ENCODE results near the gene SLX9. TPM values are rescaled to one million over a fixed set of nuclear protein-coding genes. Genes with fewer than 3 reads are reported as not detected.

Gene SLX9
- total RNA-seq, 4 donors from 2014 or later: 8.6 to 24.3 (median 10.5) TPM; not detected in 1

DNA sequence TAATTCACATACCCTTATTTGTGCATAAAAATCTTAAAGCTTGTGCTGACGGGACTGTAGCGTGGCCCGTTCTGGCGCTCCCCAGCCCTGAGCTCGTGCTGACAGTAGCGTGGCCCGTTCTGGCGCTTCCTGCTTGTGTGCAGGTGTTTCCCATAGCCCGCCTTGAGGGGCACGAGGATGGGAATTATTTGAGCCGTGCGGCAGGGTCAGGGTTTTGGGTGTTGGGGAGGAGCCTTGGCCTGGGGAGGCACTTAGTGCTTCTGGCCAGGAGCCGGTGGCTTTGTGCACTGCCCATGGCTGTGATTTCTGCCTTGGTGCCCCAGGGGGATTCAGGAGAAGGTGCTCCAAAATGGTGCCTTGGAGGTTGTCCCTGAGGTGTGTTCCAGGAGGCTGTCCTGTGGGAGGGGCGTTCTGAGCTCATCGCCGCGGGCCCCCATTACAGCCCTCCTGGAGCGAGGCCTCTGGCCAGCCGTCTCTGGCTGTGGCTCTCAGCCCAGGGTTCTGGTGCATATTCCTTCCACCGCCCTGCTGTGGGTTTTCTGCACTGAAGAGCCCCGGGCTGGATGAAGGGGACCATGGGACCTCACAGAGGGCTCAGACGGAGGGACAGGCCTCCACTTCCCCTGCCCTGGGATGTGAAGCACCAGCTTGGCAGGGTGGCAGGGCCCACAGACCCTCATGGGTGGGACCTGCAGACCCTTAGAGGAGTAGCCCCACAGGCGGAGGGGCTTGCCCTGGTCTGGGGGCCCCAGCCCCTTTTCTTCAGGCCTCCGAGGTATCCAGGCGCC, 6.6 kb downstream of the SLX9 start:
- Histone ChIP-seq H3K4me1 (peaks cover 0 to 3% of the 10 kb centered on the region in 2 donors), H3K27ac (no peak overlapping the region), H3K4me3 (no peak overlapping the region), H3K9me3 (no peaks in the 10 kb centered on the region), H3K27me3 (no peaks in the 10 kb centered on the region), H3K36me3 (no peaks in the 10 kb centered on the region)
- TF ChIP-seq POLR2A (IDR thresholded peaks at IDR 0.05): no peak
- no peak for TF ChIP-seq CTCF (IDR thresholded peaks at IDR 0.05)
- DNase-seq: peak in 1 of 2 donors; percentile 12
- intact Hi-C loops (cut with DNase I; ENCODE audit: low total_unique reads): loop anchor here (5.0 kb wide), 1 partner anchor 191 kb away; no protein-coding TSS in a partner anchor

GRCh38 chr21:44947111-44947929, 7.5 kb downstream of the SLX9 start:
- peak in 1 of 2 donors; percentile 10 for DNase-seq
- Histone ChIP-seq H3K36me3 (no peaks in the 10 kb centered on the region), H3K27ac (no peak overlapping the region), H3K9me3 (no peaks in the 10 kb centered on the region), H3K4me3 (no peak overlapping the region), H3K27me3 (no peaks in the 10 kb centered on the region), H3K4me1 (peaks cover 0 to 3% of the 10 kb centered on the region in 2 donors)
- intact Hi-C loops (cut with DNase I; ENCODE audit: low total_unique reads): loop anchor here (5.0 kb wide), 1 partner anchor 190 kb away; no protein-coding TSS in a partner anchor
- TF ChIP-seq CTCF (IDR thresholded peaks at IDR 0.05) (no peak), POLR2A (IDR thresholded peaks at IDR 0.05) (no peak)

DNA sequence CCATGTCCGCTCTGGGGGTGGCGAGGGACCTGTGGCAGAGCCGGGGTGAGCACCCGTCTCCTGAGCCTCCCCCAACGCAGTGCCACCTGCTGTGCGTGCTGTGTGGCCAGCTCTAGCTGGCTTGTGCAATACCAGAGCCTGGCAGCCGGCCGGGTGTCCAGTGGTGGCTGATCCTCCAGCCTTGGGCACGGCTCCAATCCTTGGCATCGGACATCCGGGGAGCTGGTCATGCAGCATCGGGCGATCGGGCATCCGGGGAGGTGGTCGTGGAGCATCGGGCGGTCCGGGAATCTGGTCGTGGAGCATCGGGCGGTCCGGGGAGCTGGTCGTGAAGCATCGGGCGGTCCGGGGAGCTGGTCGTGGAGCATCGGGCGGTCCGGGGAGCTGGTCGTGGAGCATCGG, 8.1 kb downstream of the SLX9 start:
- peak in 1 of 2 donors; percentile 34 for DNase-seq
- no peaks in the 10 kb centered on the region for H3K9me3 ChIP-seq
- peaks cover 0 to 3% of the 10 kb centered on the region in 2 donors for H3K4me1 ChIP-seq
- intact Hi-C loops (cut with DNase I; ENCODE audit: low total_unique reads): loop anchor here (5.0 kb wide), 1 partner anchor 189 kb away; no protein-coding TSS in a partner anchor
- no peak overlapping the region for H3K27ac ChIP-seq
- no peaks in the 10 kb centered on the region for H3K27me3 ChIP-seq
- no peak for TF ChIP-seq POLR2A (IDR thresholded peaks at IDR 0.05)
- no peak for TF ChIP-seq CTCF (IDR thresholded peaks at IDR 0.05)
- no peaks in the 10 kb centered on the region for H3K36me3 ChIP-seq
- H3K4me3 ChIP-seq: no peak overlapping the region

- Histone ChIP-seq H3K36me3 (no peaks in the 10 kb centered on the region), H3K4me3 (no peak overlapping the region), H3K27me3 (no peaks in the 10 kb centered on the region), H3K27ac (no peak overlapping the region), H3K4me1 (peaks cover 0 to 3% of the 10 kb centered on the region in 2 donors), H3K9me3 (no peaks in the 10 kb centered on the region)
- no peak for DNase-seq
- intact Hi-C loops (cut with DNase I; ENCODE audit: low total_unique reads): loop anchor here (5.0 kb wide), 1 partner anchor 189 kb away; no protein-coding TSS in a partner anchor
- TF ChIP-seq CTCF (IDR thresholded peaks at IDR 0.05) (no peak), POLR2A (IDR thresholded peaks at IDR 0.05) (no peak)
These were observed 8.7 kb downstream of the SLX9 start for GRCh38 chr21:44948426-44949120.

Data from uterus (tissue), 4 donors.